ENCODE measurements around the gene CNPY3. TPM values are rescaled to one million over a fixed set of nuclear protein-coding genes. Genes with fewer than 3 reads are reported as not detected.

Gene CNPY3
- total and polyA plus RNA-seq, 2 of the 13 experiments (the other 11 are each of a cell fraction or from before 2014, with no cell fraction given): 42.3 to 60.2 TPM

- 0 out of 2 replicates have a peak, but pooled peaks have one; percentile 4 for TF ChIP-seq SMC3 (IDR thresholded peaks at IDR 0.05; ENCODE audit: low read length)
- no peak for TF ChIP-seq ZNF383 (CRISPR knock-in tag; IDR thresholded peaks at IDR 0.05; ENCODE audit: borderline replicate concordance)
- TF ChIP-seq ESRRA (CRISPR knock-in tag; IDR thresholded peaks at IDR 0.05; ENCODE audit: low read depth): peak; percentile 76; the same call in 1 of the 2 replicates
- TF ChIP-seq FOSL2 (CRISPR knock-in tag; IDR thresholded peaks at IDR 0.05): 0 out of 2 replicates have a peak, but pooled peaks have one; percentile 14
- TF ChIP-seq, protein P1, sequence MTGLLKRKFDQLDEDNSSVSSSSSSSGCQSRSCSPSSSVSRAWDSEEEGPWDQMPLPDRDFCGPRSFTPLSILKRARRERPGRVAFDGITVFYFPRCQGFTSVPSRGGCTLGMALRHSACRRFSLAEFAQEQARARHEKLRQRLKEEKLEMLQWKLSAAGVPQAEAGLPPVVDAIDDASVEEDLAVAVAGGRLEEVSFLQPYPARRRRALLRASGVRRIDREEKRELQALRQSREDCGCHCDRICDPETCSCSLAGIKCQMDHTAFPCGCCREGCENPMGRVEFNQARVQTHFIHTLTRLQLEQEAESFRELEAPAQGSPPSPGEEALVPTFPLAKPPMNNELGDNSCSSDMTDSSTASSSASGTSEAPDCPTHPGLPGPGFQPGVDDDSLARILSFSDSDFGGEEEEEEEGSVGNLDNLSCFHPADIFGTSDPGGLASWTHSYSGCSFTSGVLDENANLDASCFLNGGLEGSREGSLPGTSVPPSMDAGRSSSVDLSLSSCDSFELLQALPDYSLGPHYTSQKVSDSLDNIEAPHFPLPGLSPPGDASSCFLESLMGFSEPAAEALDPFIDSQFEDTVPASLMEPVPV (CRISPR knock-in tag; IDR thresholded peaks at IDR 0.05): 0 out of 2 replicates have a peak, but pooled peaks have one; percentile 40
- TF ChIP-seq TBX3 (IDR thresholded peaks at IDR 0.05; ENCODE audit: borderline replicate concordance): no peak
- TF ChIP-seq, protein P2, sequence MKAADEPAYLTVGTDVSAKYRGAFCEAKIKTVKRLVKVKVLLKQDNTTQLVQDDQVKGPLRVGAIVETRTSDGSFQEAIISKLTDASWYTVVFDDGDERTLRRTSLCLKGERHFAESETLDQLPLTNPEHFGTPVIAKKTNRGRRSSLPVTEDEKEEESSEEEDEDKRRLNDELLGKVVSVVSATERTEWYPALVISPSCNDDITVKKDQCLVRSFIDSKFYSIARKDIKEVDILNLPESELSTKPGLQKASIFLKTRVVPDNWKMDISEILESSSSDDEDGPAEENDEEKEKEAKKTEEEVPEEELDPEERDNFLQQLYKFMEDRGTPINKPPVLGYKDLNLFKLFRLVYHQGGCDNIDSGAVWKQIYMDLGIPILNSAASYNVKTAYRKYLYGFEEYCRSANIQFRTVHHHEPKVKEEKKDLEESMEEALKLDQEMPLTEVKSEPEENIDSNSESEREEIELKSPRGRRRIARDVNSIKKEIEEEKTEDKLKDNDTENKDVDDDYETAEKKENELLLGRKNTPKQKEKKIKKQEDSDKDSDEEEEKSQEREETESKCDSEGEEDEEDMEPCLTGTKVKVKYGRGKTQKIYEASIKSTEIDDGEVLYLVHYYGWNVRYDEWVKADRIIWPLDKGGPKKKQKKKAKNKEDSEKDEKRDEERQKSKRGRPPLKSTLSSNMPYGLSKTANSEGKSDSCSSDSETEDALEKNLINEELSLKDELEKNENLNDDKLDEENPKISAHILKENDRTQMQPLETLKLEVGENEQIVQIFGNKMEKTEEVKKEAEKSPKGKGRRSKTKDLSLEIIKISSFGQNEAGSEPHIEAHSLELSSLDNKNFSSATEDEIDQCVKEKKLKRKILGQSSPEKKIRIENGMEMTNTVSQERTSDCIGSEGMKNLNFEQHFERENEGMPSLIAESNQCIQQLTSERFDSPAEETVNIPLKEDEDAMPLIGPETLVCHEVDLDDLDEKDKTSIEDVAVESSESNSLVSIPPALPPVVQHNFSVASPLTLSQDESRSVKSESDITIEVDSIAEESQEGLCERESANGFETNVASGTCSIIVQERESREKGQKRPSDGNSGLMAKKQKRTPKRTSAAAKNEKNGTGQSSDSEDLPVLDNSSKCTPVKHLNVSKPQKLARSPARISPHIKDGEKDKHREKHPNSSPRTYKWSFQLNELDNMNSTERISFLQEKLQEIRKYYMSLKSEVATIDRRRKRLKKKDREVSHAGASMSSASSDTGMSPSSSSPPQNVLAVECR (CRISPR knock-in tag; IDR thresholded peaks at IDR 0.05; ENCODE audit: borderline replicate concordance): peak; percentile 44; the same call in 1 of the 2 replicates
- no peak for TF ChIP-seq CBFB (CRISPR knock-in tag; IDR thresholded peaks at IDR 0.05)
- TF ChIP-seq TARDBP (CRISPR knock-in tag; IDR thresholded peaks at IDR 0.05): peak; percentile 65
- TF ChIP-seq ZNF281 (CRISPR knock-in tag; IDR thresholded peaks at IDR 0.05; ENCODE audit: borderline replicate concordance): peak; percentile 79
- 0 out of 2 replicates have a peak, but pooled peaks have one; percentile 39 for TF ChIP-seq SAP130 (CRISPR knock-in tag; IDR thresholded peaks at IDR 0.05; ENCODE audit: low read depth)
- TF ChIP-seq, protein P3, sequence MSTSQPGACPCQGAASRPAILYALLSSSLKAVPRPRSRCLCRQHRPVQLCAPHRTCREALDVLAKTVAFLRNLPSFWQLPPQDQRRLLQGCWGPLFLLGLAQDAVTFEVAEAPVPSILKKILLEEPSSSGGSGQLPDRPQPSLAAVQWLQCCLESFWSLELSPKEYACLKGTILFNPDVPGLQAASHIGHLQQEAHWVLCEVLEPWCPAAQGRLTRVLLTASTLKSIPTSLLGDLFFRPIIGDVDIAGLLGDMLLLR (CRISPR knock-in tag; IDR thresholded peaks at IDR 0.05): no peak
- peak; percentile 58; the same call in 1 of the 2 replicates for TF ChIP-seq ZNF644 (CRISPR knock-in tag; IDR thresholded peaks at IDR 0.05; ENCODE audit: low read depth)
- TF ChIP-seq, protein P4, sequence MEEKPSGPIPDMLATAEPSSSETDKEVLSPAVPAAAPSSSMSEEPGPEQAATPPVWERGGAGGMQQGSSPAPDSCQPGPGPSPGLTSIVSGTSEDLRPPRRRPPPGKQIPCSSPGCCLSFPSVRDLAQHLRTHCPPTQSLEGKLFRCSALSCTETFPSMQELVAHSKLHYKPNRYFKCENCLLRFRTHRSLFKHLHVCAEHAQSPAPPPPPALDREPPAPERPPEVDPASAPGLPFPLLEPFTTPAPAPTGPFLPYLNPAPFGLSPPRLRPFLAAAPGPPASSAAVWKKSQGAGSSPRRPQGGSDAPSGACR (CRISPR knock-in tag; IDR thresholded peaks at IDR 0.05): no peak
- TF ChIP-seq TFDP1 (CRISPR knock-in tag; IDR thresholded peaks at IDR 0.05; ENCODE audit: borderline replicate concordance): peak; percentile 26; the same call in 1 of the 2 replicates
- no peak for TF ChIP-seq HDAC6 (IDR thresholded peaks at IDR 0.05; ENCODE audit: low read depth, low read length)
- no peak for TF ChIP-seq ZNF777 (CRISPR knock-in tag; IDR thresholded peaks at IDR 0.05)
- no peak for TF ChIP-seq HMGA1 (CRISPR knock-in tag; conservative IDR thresholded peaks at IDR 0.05)
- 0 out of 2 replicates have a peak, but pooled peaks have one; percentile 16 for TF ChIP-seq RFX5 (IDR thresholded peaks at IDR 0.05; ENCODE audit: low read depth, low read length)
Observed at GRCh38 chr6:42969934-42970333, 40.7 kb downstream of the CNPY3 start (continued).
